Activated T-cell treated with anti-CD3 and anti-CD28 coated beads, Interleukin-2, amount 50 U/mL, for 72 hours (primary cell): ENCODE results near the gene KPNA4. TPM values are rescaled to one million over a fixed set of nuclear protein-coding genes. Genes with fewer than 3 reads are reported as not detected.
A peak's percentile ranks its signal among the peaks of the same experiment; 100 is the strongest.
"Not testable (repeated sequence)": the region's sequence is repeated elsewhere in the genome, so short reads cannot be mapped to it uniquely, and the experiment has no call there.

Experiments used
- ATAC-seq, 2 donors: fragments of 150-1000 bp; cut with Tn5 transposase; replicated peaks in 1 of 2; 2 replicates each; pipeline ENCODE4 v1.10.0; 2021; ENCODE audit warnings: moderate library complexity in 2 of 2, mild to moderate bottlenecking in 1 of 2
- DNase-seq, 2 donors: peaks; one replicate each; pipeline ENCODE4 v3.0.0; 2021 to 2022; ENCODE audit warnings: mixed read lengths in 1 of 2
- H3K27ac Mint-ChIP-seq: one replicate; pipeline ENCODE4 v1.8.0; 2022; ENCODE audit warnings: mild to moderate bottlenecking, moderate library complexity, mixed read lengths
- H3K27me3 Mint-ChIP-seq: one replicate; pipeline ENCODE4 v1.8.0; 2022; ENCODE audit warnings: low read depth, mixed read lengths
- H3K36me3 Mint-ChIP-seq, 2 donors: one replicate each; pipeline ENCODE4 v1.8.0; 2022; ENCODE audit warnings: mixed read lengths in 2 of 2, mild to moderate bottlenecking in 1 of 2; ENCODE audit not compliant: insufficient read depth in 2 of 2
- H3K4me1 Mint-ChIP-seq: one replicate; pipeline ENCODE4 v1.8.0; 2022; ENCODE audit warnings: low read depth, mixed read lengths
- H3K4me3 Mint-ChIP-seq, 2 donors: one replicate each; pipeline ENCODE4 v1.8.0; 2022; ENCODE audit warnings: mild to moderate bottlenecking in 2 of 2, mixed read lengths in 2 of 2, moderate library complexity in 2 of 2
- H3K9me3 Mint-ChIP-seq, 2 donors: one replicate each; pipeline ENCODE4 v1.8.0; 2022; ENCODE audit warnings: mixed read lengths in 2 of 2
- total RNA-seq, 2 donors: library from RNA; stranded (reverse); gene quantifications; one replicate each; pipeline ENCODE4 v1.2.3, GENCODE V29; 2022

KPNA4 gene
- total RNA-seq, 2 donors from 2014 or later = 64.8 to 78.0 TPM

DNA sequence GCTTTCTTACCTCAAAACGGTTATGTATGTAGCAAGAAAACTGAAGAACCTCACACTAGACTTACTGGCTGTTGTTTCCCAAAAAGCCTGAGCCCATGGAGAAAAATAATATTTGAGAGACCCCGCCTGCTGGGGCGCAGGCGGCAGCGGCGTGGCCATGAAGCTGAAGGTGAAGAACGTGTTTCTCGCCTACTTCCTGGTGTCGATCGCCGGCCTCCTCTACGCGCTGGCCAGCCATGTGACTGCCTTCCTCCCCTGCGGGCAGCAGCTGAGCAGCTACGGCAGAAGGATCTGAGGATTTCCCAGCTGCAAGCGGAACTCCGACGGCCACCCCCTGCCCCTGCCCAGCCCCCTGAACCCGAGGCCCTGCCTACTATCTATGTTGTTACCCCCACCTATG, 113.1 kb downstream of the KPNA4 start:
- not testable (repeated sequence) for DNase-seq, H3K4me3 Mint-ChIP-seq, H3K9me3 Mint-ChIP-seq, H3K27me3 Mint-ChIP-seq, ATAC-seq, H3K27ac Mint-ChIP-seq
- peaks cover 9 to 14% of the 10 kb centered on the region in 2 donors for H3K36me3 Mint-ChIP-seq
- peaks cover 24% of the 10 kb centered on the region for H3K4me1 Mint-ChIP-seq

DNA sequence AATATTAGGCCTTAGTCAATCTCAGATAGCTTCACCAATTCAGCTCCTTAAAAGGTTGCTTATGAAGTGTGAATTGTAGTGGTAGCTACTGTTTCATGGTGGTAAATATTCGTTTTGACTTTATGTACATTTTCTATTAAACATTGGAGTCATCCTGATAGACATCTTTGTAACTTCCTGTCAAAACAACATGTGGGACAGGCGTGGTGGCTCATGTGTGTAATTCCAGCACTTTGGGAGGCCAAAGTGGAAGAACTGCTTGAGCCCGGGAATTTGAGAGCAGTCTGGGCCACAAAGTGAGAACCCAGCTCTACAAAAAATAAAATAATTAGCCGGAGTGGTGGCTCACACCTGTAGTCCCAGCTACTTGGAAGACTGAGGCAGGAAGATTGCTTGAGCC, 113.8 kb downstream of the KPNA4 start:
- Mint-ChIP-seq H3K4me1 (peaks cover 30% of the 10 kb centered on the region), H3K36me3 (peaks cover 10 to 14% of the 10 kb centered on the region in 2 donors), H3K27ac (no peak overlapping the region), H3K27me3 (no peaks in the 10 kb centered on the region), H3K9me3 (no peaks in the 10 kb centered on the region), H3K4me3 (no peak overlapping the region)
- no peak for DNase-seq
- ATAC-seq = no peak

DNA sequence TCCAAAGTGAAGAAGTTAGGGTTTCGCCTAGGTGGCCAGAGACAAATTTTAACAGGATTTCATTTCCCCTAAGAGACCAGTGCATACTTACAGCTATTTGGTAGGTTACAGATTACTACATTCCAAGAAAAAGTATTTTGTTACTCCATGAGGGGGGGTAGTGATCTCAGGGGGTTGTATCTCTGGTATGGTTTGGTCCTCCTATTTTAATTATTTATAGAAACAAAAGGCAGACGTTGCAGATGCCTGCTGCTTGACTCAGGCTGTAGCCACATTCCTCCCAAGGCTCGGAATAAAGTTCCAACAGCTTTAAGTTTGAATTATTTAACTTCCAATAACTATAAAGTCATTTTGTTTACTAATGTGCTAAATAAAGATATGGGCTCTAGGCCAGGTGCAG, 114.5 kb downstream of the KPNA4 start:
- H3K4me3 Mint-ChIP-seq = peak overlapping the region; percentile 98
- H3K9me3 Mint-ChIP-seq = no peaks in the 10 kb centered on the region
- no peak for ATAC-seq
- peaks cover 15 to 17% of the 10 kb centered on the region in 2 donors for H3K36me3 Mint-ChIP-seq
- DNase-seq = no peak
- H3K27ac Mint-ChIP-seq = peak overlapping the region; percentile 98
- peaks cover 31% of the 10 kb centered on the region for H3K4me1 Mint-ChIP-seq
- no peaks in the 10 kb centered on the region for H3K27me3 Mint-ChIP-seq

DNA sequence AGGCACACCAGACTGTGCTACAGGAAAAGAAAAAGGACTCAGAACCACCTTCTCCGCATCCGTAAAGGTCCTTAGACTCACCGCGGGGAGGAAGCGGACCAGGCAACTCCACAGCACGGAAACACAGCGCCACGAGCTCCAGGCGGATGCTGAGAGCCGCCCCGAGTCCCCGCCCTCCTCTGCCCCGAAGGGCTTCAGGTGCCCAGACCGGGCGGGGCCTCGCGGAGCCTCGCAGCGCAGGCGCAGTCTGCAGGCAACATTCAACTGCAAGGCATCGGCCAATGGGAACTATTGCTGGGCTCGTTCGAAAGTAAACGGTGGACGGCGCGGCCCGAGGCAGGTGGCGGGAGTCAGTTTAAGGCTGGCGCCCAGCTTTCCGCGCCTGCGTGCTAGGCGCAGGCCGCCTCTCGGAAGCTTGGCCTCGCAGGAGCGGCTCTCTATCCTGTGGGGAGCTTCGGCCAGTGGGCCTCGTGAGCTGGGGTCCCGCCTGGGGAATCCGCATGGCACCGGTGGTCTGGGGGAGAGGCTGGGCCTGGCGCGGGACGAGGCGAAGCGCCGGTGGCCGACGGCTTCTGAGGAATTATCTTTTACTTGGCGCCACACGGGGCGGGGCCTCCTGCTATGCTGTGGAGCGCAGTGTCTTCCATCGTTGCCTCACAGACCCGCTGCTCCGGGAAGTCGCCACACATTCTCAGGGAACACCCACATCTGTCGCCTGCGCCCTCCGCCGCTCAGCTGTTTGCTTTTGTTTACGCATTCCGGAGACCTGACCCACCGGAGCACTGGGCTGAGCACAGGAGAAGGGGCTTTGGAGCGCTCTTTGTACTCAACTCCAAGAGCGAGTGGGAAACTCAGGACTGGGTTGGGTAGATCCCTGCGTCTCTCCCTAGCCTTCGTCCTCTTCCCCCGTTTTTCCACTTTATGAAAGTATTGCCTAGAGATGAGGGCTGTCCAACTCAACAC, 115.5 kb downstream of the KPNA4 start, which contains the start of gene TRIM59:
Gene TRIM59, minus strand, starts transcription at position 151 of the 963 bp plus-strand sequence. CDS start 10,603 bp downstream, outside the sequence.
- peaks cover 34% of the 10 kb centered on the region for H3K4me1 Mint-ChIP-seq
- peak; percentile 97 to 98 for DNase-seq
- peak; percentile 95 to 96 for ATAC-seq
- no peaks in the 10 kb centered on the region for H3K27me3 Mint-ChIP-seq
- peaks cover 18 to 20% of the 10 kb centered on the region in 2 donors for H3K36me3 Mint-ChIP-seq
- H3K4me3 Mint-ChIP-seq = peak within 1 kb of the TSS; percentile 98
- H3K9me3 Mint-ChIP-seq = no peaks in the 10 kb centered on the region
- peak within 1 kb of the TSS; percentile 98 for H3K27ac Mint-ChIP-seq

DNA sequence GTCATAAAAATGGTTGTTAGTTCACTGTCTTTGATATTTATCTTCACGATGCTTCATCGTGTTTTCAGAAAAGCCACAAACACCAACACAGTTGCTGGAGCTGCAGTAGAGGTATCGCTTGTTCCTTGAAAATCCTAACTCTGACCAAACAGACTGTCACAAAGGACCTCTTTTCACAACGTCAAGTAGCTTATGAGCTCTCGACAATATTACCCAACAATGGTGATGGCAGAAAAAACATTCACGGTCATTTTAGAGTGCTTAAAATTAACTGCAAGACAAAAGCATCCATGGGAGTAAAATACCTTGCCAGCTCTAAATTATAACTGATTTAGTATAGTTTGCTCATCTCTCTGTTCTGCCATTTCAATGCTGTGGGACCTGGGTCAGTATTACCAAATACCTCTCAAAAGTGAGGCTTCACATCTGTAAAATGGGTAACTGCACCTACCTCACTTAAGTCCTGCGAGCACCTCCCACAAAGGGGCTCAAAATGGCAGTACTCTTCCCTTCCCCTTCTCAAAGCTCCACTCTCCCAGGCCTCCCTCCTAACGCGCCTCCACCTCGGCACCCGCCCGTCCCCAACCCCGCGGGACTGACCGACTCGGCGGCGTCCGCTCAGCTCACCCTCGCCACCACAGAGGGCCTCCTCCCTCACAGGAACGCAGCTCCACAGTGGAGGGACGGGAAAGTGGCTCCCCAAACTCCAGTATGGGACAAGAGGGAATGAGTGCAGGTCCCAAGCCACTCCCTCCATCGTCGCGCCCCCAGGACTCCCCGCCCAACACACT, 116.3 kb downstream of the KPNA4 start:
- Mint-ChIP-seq H3K27ac (peak overlapping the region; percentile 98), H3K4me1 (peaks cover 41% of the 10 kb centered on the region), H3K9me3 (no peaks in the 10 kb centered on the region), H3K4me3 (peak overlapping the region; percentile 98), H3K36me3 (peaks cover 23 to 25% of the 10 kb centered on the region in 2 donors), H3K27me3 (no peaks in the 10 kb centered on the region)
- ATAC-seq (peak; percentile 50 to 52), DNase-seq (peak in 1 of 2 donors; percentile 62)

DNA sequence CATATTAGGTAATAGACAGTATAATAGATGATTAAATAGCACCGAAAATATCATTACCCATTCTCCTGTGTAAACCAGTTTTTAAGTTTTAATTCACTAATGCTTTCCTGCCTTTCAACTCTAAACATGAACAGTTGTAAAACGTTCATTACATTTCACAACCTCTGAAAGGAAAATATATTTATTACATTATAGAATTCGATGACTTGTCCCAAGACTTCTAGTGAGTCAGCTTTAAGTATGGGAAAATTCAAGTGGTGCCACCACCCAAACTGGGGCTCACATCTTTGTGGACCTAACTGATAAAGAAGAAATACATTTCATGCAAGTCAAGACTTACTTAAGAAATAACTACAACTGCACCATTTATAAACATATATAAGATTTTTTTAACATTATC, 117.8 kb downstream of the KPNA4 start:
- Mint-ChIP-seq H3K4me3 (peak overlapping the region; percentile 32 to 59), H3K27ac (peak overlapping the region; percentile 24), H3K36me3 (peaks cover 27 to 34% of the 10 kb centered on the region in 2 donors), H3K9me3 (no peaks in the 10 kb centered on the region), H3K4me1 (peaks cover 52% of the 10 kb centered on the region), H3K27me3 (no peaks in the 10 kb centered on the region)
- DNase-seq = no peak
- ATAC-seq = no peak

DNA sequence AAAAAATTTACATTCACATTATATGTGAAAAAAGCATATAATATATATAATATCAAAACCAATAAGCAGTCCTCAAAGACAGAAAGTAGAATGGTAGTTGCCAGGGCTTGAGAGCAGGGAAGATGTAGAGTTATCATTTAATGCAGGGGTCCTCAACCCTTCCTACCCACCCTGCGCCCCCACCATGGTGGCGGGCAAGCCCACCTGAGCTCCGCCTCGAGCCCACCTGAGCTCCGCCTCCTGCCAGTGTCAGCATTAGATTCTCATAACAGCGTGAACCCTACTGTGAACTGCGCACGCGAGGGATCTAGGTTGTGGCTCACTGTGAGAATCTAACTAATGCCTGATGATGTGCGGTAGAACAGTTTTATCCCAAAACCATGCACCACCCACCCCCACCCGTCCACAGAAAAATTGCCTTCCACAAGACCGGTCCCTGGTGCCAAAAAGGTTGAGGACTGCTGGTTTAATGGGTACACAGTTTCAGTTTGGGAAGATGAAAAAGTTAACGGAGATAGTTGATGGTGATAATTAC, 118.8 kb downstream of the KPNA4 start:
- Mint-ChIP-seq H3K4me1 (peaks cover 60% of the 10 kb centered on the region), H3K4me3 (peak overlapping the region in 1 of 2 donors; percentile 46), H3K27ac (no peak overlapping the region), H3K9me3 (no peaks in the 10 kb centered on the region), H3K36me3 (peaks cover 31 to 38% of the 10 kb centered on the region in 2 donors), H3K27me3 (no peaks in the 10 kb centered on the region)
- DNase-seq = no peak
- no peak for ATAC-seq

DNA sequence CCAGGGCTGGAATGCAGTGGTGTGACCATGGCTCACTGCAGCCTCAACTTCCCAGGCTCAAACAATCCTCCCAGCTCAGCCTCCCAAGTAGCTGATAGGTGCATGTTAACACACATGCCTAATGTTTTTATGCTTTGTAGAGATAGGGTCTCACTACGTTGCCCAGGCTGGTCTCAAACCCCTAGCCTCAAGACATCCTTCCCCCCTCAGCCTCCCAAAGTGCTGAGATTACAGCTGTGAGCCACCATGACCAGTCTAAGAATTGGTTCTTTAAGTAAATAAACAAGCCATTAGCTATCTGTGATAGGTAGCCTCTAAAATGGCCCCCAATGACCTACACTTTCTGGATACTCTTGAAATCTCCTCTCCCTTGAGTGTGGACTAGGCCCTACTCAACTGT, 119.5 kb downstream of the KPNA4 start:
- ATAC-seq (no peak), DNase-seq (no peak)
- peaks cover 31 to 43% of the 10 kb centered on the region in 2 donors for H3K36me3 Mint-ChIP-seq
- no peaks in the 10 kb centered on the region for H3K27me3 Mint-ChIP-seq
- no peaks in the 10 kb centered on the region for H3K9me3 Mint-ChIP-seq
- H3K4me1 Mint-ChIP-seq = peaks cover 65% of the 10 kb centered on the region
- peak overlapping the region; percentile 73 for H3K27ac Mint-ChIP-seq
- H3K4me3 Mint-ChIP-seq = peak overlapping the region in 1 of 2 donors; percentile 54

Other genes starting within 250 kb of the KPNA4 start
- gene IFT80, start 166.3 kb downstream of the KPNA4 start, total RNA-seq = 10 to 100 TPM; 22.2 to 22.7 TPM
- 100 to 1,000 TPM; 167 to 206 TPM for gene SMC4, start 165.9 kb downstream of the KPNA4 start, total RNA-seq
- gene TRIM59, start 115.8 kb downstream of the KPNA4 start, total RNA-seq = 10 to 100 TPM; 39.9 to 41.8 TPM
- not detected for gene ARL14, start 111.6 kb upstream of the KPNA4 start, total RNA-seq
- 1 to 10 TPM; 6.4 to 7.8 TPM for gene PPM1L, start 190.7 kb upstream of the KPNA4 start, total RNA-seq